HG03025 (cell line): ENCODE data around the gene OLA1.

Source experiments
- ATAC-seq: cut with Tn5 transposase; IDR thresholded peaks from one replicate; pipeline ENCODE4 v1.9.1; 2021; ENCODE audit warnings: mild to moderate bottlenecking, moderate library complexity; ENCODE audit not compliant: unreplicated experiment, low FRiP score

The OLA1 gene

GRCh38 chr2:174227748-174228147 lies 20.6 kb downstream of the OLA1 start:
- no peak for ATAC-seq

- no peak for ATAC-seq
These were observed 23.6 kb downstream of the OLA1 start for GRCh38 chr2:174224665-174225288.

- ATAC-seq: no peak
These were observed 24.2 kb downstream of the OLA1 start for GRCh38 chr2:174224125-174224524.

- ATAC-seq: no peak
These were observed 24.9 kb downstream of the OLA1 start for GRCh38 chr2:174223388-174223787.

- no peak for ATAC-seq
These were observed 26.2 kb downstream of the OLA1 start for GRCh38 chr2:174222154-174222553.

- ATAC-seq: no peak
These were observed 29.0 kb downstream of the OLA1 start for GRCh38 chr2:174219321-174219720.

- ATAC-seq: no peak
These were observed 29.6 kb downstream of the OLA1 start for GRCh38 chr2:174218773-174219172.

- no peak for ATAC-seq
These were observed 30.5 kb downstream of the OLA1 start for GRCh38 chr2:174217869-174218268.

GRCh38 chr2:174211954-174212353 lies 36.4 kb downstream of the OLA1 start:
- no peak for ATAC-seq

GRCh38 chr2:174210862-174211261 lies 37.5 kb downstream of the OLA1 start:
- no peak for ATAC-seq

- ATAC-seq: no peak
These were observed 39.0 kb downstream of the OLA1 start for GRCh38 chr2:174209325-174209724.

GRCh38 chr2:174208026-174208425 lies 40.3 kb downstream of the OLA1 start:
- ATAC-seq: no peak

GRCh38 chr2:174205562-174205961 lies 42.8 kb downstream of the OLA1 start:
- no peak for ATAC-seq

- ATAC-seq: no peak
These were observed 46.1 kb downstream of the OLA1 start for GRCh38 chr2:174202188-174202587.

- ATAC-seq: no peak
These were observed 49.3 kb downstream of the OLA1 start for GRCh38 chr2:174198846-174199564.

- no peak for ATAC-seq
These were observed 53.1 kb downstream of the OLA1 start for GRCh38 chr2:174195253-174195652.

- ATAC-seq: no peak
These were observed 54.6 kb downstream of the OLA1 start for GRCh38 chr2:174193737-174194136.

- no peak for ATAC-seq
These were observed 55.7 kb downstream of the OLA1 start for GRCh38 chr2:174192664-174193063.

- ATAC-seq: no peak
These were observed 56.8 kb downstream of the OLA1 start for GRCh38 chr2:174191342-174192074.

- ATAC-seq: no peak
These were observed 63.4 kb downstream of the OLA1 start for GRCh38 chr2:174184915-174185314.

- ATAC-seq: no peak
These were observed 63.8 kb downstream of the OLA1 start for GRCh38 chr2:174184504-174184903.

GRCh38 chr2:174183076-174183475 lies 65.3 kb downstream of the OLA1 start:
- ATAC-seq: no peak
